Effector CD4-positive, alpha-beta T cell (primary cell): ENCODE measurements around the gene SLC25A51.
"Not testable (repeated sequence)": the region's sequence is repeated elsewhere in the genome, so short reads cannot be mapped to it uniquely, and the experiment has no call there.

Source experiments
- DNase-seq: peaks from one replicate; pipeline ENCODE4 v3.0.0-alpha.2; 2020

Gene SLC25A51

GRCh38 chr9:37919246-37919955 lies 15.5 kb upstream of the SLC25A51 start:
- no peak for DNase-seq

DNA sequence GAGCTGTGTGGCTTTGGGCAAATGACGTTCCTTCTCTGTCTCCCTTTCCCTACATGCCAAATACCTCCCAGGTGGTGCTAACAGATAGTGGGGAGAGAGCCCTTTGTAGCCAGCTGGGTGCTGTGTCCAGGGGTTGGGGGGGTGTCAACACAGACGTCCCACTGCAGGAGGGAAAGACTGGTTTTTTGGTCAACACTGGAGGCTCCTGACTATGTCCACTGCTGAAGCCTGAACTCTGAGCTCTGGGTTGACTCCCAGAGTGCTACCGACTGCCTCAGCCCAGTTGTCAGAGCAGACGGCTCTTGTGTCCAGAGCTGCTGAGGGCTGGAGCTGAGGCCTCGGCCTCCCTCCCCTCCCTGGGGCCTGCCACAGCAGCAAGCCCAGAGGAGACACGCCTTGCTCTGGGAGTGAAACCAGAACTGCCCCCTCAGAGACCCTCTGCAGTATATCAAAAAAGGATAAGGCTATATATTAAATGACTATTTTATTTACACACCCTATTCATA lies 14.8 kb upstream of the SLC25A51 start:
- DNase-seq = no peak

- no peak for DNase-seq
Measured at GRCh38 chr9:37917801-37918664, 14.1 kb upstream of the SLC25A51 start.

GRCh38 chr9:37917313-37917731 lies 13.4 kb upstream of the SLC25A51 start:
- no peak for DNase-seq

DNA sequence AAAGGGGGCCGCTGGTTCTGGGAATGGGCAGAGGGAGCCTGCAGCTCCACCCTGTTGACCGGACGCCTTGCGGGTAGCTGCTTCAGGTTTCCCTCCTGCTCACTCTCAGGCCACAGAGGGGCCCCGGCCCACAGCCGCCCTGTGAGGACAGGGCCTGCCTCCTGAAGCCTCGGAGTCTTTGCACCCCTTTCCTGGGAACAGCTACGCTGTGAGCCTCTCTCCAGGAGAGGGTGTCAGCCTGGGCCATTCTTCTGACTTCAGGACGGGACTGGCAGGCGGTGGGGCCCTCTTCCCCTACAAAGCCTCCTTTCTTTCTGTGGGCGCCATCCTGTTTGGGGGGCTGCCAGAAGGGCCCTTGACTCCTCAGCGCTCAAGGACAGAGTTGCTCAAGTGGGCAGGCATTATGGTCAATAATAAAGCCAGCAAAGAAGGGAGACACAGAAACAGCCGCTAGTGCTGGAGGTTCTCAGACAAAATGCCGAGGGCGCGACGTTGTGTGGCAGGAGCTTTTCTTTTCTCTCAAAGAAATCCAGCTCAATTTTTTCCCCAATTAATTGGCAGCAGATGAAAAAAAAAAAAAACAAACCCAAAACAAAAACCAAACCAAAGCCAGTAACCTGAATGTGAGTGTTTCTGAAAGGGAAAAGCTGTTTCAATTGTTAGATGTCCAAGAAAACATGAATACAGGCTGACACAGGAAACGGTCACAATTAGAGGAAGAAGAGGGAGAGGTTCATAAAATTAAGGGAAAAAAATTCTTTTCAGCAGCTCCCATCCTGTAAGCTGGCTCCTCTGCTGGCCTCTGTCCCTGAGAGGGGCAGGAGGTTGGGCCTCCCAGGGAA lies 12.8 kb upstream of the SLC25A51 start:
- no peak for DNase-seq

DNA sequence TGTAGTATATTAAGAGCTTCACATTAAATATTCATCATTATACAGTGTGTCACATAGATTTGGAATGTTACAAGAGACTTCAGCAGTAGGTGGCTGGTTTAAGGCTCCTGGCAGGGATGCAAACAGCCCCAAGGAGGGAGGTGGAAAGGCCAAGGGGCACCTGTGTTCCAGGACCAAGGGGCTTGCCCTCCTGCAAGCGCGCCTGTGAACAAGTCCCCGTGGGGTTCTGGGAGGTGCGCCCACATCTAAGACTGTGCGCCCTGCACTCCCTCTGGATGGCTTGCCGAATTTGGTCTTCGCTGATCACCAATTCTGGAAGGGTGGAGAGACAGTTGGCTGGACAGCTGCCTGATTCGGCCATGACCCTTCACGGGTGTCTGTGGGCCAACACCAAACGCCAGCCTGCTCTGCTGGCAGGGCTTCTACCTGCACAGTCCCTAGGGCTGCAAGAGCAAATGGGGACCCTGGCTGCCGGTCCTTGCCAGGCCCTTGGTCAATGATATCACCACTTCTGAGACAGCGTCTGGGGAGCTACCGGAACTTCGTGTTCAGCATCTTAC lies 12.1 kb upstream of the SLC25A51 start:
- no peak for DNase-seq

GRCh38 chr9:37914701-37915358 lies 10.9 kb upstream of the SLC25A51 start:
- no peak for DNase-seq

DNA sequence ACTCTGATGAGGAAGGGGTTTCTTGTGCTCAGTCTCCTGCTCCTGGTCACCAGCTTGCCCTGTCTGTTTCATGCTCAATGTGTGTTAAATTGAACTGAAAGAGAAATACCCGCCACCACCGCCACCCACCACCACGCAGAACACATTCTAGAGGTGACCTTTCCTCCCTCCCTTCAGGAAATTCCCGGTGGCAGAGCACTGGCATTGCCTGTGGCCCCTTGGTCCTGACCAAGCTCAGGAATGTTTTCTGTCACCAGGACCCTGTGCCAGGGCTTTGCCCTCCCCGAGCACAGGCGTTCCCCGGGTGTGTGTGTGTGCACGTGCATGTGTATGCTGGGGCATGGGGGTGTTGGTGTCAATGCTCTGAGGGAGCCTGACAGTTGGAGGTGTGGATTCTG lies 10.2 kb upstream of the SLC25A51 start:
- no peak for DNase-seq

- peak; percentile 73 for DNase-seq
Measured at GRCh38 chr9:37913480-37914153, 9.7 kb upstream of the SLC25A51 start.

DNA sequence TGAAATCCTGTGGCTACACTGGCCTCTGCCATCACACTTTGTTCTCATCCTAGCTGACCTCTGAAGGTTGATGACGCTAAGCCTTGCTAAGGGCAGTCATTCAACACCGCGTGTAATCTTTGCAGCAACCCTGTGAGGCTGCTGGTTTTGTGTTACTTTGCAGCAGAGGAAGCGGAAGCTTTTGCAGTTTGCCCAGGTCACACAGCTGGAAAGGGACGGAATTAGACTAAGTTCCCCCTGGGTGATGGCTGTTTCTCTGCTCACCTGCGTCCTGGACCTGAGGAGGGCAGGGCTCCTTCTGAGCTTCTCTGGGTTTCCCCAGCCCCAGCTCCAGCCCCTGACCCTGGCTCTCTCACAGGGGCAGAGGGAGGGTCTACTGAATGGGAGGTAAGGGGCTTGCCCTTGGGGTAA lies 7.3 kb upstream of the SLC25A51 start:
- no peak for DNase-seq

DNA sequence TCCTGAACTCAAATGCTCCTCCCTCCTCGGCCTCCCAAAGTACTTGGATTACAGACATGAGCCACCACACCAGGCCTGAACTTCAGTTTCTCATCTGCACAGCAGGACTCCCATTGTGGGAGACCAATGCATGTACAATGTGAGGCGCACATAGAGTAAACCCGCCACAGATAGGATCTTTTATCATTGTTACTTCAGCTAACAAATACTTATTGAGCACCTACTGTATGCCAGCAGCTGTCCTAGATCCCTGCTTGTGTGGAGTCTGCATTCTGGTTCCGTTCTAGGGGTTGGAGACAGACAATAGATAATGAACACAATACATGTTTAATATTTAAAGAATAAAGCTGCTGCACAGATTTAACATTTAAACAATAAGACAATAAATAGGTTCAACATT lies 6.3 kb upstream of the SLC25A51 start:
- no peak for DNase-seq

GRCh38 chr9:37909836-37910235 lies 5.9 kb upstream of the SLC25A51 start:
- not testable (repeated sequence) for DNase-seq

- no peak for DNase-seq
Measured at GRCh38 chr9:37909326-37909725, 5.4 kb upstream of the SLC25A51 start.

- no peak for DNase-seq
Measured at GRCh38 chr9:37908698-37909186, 4.8 kb upstream of the SLC25A51 start.

DNA sequence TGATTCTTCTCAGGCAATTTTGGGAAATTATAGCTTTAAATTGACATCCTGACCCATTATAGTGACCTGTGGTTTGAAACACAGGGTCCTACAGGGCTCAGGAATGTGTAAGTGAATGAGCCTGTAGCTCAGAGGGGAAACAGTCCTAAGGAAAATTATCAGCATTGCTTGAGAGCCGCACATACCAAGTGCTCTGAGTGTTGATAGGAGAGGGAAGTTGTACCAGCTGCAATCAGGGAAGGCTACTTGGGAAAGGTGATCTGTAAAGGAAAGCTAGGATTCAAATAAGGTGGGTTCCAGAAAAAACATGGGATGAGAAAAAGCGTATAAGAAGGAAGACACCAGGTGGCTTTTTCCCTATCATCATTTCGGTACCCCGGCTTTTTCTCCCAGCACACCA lies 4.4 kb upstream of the SLC25A51 start:
- DNase-seq = no peak

GRCh38 chr9:37906312-37907239 lies 2.6 kb upstream of the SLC25A51 start:
- no peak for DNase-seq

GRCh38 chr9:37905776-37906175 lies 1.8 kb upstream of the SLC25A51 start:
- no peak for DNase-seq

DNA sequence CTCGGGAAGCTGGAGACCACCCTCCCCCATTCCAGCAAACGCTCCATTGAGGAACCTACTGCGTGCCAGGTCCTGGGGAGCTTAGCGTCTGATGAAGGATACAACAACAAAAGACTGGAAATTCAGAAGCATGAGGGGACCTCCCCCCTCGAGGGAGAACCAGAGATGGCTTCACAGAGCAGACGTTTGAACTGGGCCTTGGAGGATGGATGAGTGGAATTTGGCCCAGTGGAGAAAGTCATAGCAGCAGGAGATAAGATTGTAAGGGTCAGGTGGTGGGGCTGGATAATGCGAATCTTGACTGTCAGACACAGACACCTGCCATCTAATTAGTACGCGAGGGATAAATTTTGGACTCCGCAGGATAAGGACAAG lies 1.2 kb upstream of the SLC25A51 start:
- no peak for DNase-seq

DNA sequence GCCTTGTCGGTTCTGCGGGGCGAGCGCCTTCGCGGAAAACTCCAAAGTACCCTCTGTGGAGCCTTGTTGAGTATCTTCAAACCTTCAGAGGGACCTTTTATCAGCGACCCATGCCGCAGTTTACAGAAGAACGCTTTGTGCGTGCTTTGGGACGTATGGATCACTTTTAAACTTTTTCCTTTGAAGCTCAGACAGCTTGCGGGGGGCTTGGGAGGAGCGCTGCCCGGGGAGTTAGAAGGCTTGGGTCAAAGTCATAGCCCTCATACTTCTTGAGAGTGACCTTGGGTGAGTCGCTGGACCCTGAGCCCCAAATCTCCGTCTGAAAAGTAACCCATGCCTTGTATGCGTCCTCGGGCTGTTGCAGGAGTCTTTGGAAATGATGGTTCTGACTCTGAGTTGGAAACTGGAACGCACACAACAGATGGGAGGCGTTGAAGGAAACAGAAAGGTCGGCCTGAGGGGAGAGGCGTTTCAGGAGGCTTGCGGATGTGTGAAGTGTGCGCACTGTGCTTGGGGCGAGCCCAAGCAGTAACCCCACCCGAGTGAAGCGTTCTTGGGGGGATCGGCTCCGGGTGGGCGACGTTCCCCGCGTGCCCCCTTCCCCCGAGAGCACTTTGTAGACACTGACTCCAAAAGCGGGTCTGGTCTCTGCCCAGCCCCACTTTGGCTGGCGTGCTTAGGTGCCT lies 661 bp upstream of the SLC25A51 start:
- DNase-seq = no peak
